ENCODE data around the gene STARD5. TPM values are rescaled to one million over a fixed set of nuclear protein-coding genes. Genes with fewer than 3 reads are reported as not detected.
A peak's percentile ranks its signal among the peaks of the same experiment; 100 is the strongest.

STARD5 gene
- total RNA-seq, 1 donor from 2014 or later = 8.5 TPM

- Histone ChIP-seq H3K4me3 (no peak overlapping the region), H3K9me3 (ENCODE audit: low read depth) (no peaks in the 10 kb centered on the region), H3K4me2 (no peak overlapping the region), H2AFZ (replicated peaks) (no peak overlapping the region), H3K79me2 (ENCODE audit: low read depth) (no peaks in the 10 kb centered on the region), H3K9ac (no peak overlapping the region), H3K27me3 (no peaks in the 10 kb centered on the region), H3K27ac (no peak overlapping the region), H3K36me3 (no peaks in the 10 kb centered on the region), H3F3A (ENCODE audit: low read depth) (peaks cover 4% of the 10 kb centered on the region), H3K4me1 (peaks cover 27% of the 10 kb centered on the region), H4K20me1 (ENCODE audit: low read depth) (no peaks in the 10 kb centered on the region)
- Mint-ChIP-seq H3K9me3 (peaks cover 13% of the 10 kb centered on the region), H3K4me1 (peaks cover 15% of the 10 kb centered on the region), H3K27me3 (ENCODE audit: insufficient read depth, low read depth) (peaks cover 7% of the 10 kb centered on the region), H3K27ac (no peak overlapping the region), H3K4me3 (peak overlapping the region; percentile 26), H3K36me3 (no peaks in the 10 kb centered on the region)
- DNase-seq (ENCODE audit: low spot score) = no peak
- TF ChIP-seq EZH2 (IDR thresholded peaks at IDR 0.05) (no peak), EZH2phosphoT487 (IDR thresholded peaks at IDR 0.05) (no peak)
- TF ChIP-seq, protein P1, sequence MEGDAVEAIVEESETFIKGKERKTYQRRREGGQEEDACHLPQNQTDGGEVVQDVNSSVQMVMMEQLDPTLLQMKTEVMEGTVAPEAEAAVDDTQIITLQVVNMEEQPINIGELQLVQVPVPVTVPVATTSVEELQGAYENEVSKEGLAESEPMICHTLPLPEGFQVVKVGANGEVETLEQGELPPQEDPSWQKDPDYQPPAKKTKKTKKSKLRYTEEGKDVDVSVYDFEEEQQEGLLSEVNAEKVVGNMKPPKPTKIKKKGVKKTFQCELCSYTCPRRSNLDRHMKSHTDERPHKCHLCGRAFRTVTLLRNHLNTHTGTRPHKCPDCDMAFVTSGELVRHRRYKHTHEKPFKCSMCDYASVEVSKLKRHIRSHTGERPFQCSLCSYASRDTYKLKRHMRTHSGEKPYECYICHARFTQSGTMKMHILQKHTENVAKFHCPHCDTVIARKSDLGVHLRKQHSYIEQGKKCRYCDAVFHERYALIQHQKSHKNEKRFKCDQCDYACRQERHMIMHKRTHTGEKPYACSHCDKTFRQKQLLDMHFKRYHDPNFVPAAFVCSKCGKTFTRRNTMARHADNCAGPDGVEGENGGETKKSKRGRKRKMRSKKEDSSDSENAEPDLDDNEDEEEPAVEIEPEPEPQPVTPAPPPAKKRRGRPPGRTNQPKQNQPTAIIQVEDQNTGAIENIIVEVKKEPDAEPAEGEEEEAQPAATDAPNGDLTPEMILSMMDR (IDR thresholded peaks at IDR 0.05) = no peak
These were observed 49.7 kb downstream of the STARD5 start for GRCh38 chr15:81274255-81274654.

DNA sequence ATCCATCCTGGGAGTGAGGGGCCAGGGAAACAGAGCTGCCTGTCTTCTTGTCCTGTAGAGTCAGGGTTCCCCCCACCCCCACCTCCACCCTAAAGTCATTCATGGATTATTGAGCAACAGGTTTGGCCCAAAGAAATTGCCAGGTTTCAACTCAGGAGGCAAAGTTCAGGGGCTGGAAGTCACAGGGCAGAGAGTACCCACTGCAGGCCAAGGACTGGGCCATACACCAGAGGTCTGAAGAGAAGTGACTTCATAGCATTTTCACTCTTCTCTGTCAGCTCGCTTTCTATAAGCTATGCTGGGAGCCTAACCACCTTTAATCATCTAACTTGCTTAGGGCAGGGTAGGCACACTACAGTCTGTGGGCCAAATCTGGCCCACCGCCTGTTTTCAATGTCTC lies 50.1 kb downstream of the STARD5 start:
- H3K27me3 Mint-ChIP-seq (ENCODE audit: insufficient read depth, low read depth) = peaks cover 11% of the 10 kb centered on the region
- Histone ChIP-seq H3K27me3 (no peaks in the 10 kb centered on the region), H3K4me1 (peaks cover 28% of the 10 kb centered on the region), H2AFZ (replicated peaks) (no peak overlapping the region), H3K4me2 (no peak overlapping the region), H3K9me3 (ENCODE audit: low read depth) (no peaks in the 10 kb centered on the region), H3K79me2 (ENCODE audit: low read depth) (no peaks in the 10 kb centered on the region), H4K20me1 (ENCODE audit: low read depth) (no peaks in the 10 kb centered on the region), H3F3A (ENCODE audit: low read depth) (peaks cover 4% of the 10 kb centered on the region), H3K9ac (no peak overlapping the region), H3K36me3 (no peaks in the 10 kb centered on the region), H3K27ac (no peak overlapping the region), H3K4me3 (no peak overlapping the region)
- peaks cover 13% of the 10 kb centered on the region for H3K9me3 Mint-ChIP-seq
- peaks cover 15% of the 10 kb centered on the region for H3K4me1 Mint-ChIP-seq
- H3K36me3 Mint-ChIP-seq = no peaks in the 10 kb centered on the region
- TF ChIP-seq EZH2phosphoT487 (IDR thresholded peaks at IDR 0.05) (no peak), EZH2 (IDR thresholded peaks at IDR 0.05) (no peak)
- TF ChIP-seq, protein P1 (IDR thresholded peaks at IDR 0.05) = no peak
- H3K4me3 Mint-ChIP-seq = no peak overlapping the region
- no peak overlapping the region for H3K27ac Mint-ChIP-seq
- DNase-seq (ENCODE audit: low spot score) = no peak

GRCh38 chr15:81273200-81273599 lies 50.7 kb downstream of the STARD5 start:
- peaks cover 11% of the 10 kb centered on the region for H3K9me3 Mint-ChIP-seq
- Histone ChIP-seq H3F3A (ENCODE audit: low read depth) (peaks cover 4% of the 10 kb centered on the region), H3K9ac (no peak overlapping the region), H3K4me3 (no peak overlapping the region), H3K79me2 (ENCODE audit: low read depth) (no peaks in the 10 kb centered on the region), H3K4me1 (peaks cover 28% of the 10 kb centered on the region), H2AFZ (replicated peaks) (no peak overlapping the region), H3K4me2 (no peak overlapping the region), H3K27ac (no peak overlapping the region), H3K27me3 (no peaks in the 10 kb centered on the region), H4K20me1 (ENCODE audit: low read depth) (no peaks in the 10 kb centered on the region), H3K9me3 (ENCODE audit: low read depth) (no peaks in the 10 kb centered on the region), H3K36me3 (no peaks in the 10 kb centered on the region)
- no peak overlapping the region for H3K4me3 Mint-ChIP-seq
- peaks cover 11% of the 10 kb centered on the region for H3K27me3 Mint-ChIP-seq (ENCODE audit: insufficient read depth, low read depth)
- H3K4me1 Mint-ChIP-seq = peaks cover 15% of the 10 kb centered on the region
- TF ChIP-seq, protein P1 (IDR thresholded peaks at IDR 0.05) = no peak
- TF ChIP-seq EZH2 (IDR thresholded peaks at IDR 0.05) (no peak), EZH2phosphoT487 (IDR thresholded peaks at IDR 0.05) (no peak)
- DNase-seq (ENCODE audit: low spot score) = no peak
- H3K36me3 Mint-ChIP-seq = no peaks in the 10 kb centered on the region
- H3K27ac Mint-ChIP-seq = no peak overlapping the region
